ENCODE data around the gene TMEM182.

DNA sequence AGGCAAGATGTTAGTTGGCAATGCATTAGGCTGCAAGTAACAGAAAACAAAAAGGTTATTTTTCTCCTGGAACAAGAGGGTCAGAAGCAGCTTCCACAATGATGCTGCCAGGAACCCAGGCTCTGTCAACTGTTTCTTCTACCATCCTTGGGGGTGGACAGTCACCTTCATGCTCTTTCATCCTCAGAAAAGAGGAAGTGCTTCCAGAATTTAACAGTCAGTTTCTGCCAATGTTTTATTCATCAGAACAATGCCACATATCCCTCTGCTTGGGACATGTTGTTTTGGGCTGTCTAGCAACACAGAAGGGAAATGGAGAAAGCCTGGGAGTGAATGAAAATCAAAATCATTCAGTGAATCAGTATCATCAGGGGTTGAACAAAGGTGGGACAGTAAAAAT is 7.1 kb downstream of the TMEM182 start:
- TF ChIP-seq, protein P1, sequence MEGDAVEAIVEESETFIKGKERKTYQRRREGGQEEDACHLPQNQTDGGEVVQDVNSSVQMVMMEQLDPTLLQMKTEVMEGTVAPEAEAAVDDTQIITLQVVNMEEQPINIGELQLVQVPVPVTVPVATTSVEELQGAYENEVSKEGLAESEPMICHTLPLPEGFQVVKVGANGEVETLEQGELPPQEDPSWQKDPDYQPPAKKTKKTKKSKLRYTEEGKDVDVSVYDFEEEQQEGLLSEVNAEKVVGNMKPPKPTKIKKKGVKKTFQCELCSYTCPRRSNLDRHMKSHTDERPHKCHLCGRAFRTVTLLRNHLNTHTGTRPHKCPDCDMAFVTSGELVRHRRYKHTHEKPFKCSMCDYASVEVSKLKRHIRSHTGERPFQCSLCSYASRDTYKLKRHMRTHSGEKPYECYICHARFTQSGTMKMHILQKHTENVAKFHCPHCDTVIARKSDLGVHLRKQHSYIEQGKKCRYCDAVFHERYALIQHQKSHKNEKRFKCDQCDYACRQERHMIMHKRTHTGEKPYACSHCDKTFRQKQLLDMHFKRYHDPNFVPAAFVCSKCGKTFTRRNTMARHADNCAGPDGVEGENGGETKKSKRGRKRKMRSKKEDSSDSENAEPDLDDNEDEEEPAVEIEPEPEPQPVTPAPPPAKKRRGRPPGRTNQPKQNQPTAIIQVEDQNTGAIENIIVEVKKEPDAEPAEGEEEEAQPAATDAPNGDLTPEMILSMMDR (IDR thresholded peaks at IDR 0.05), result no peak
- no peak for TF ChIP-seq POLR2AphosphoS5 (IDR thresholded peaks at IDR 0.05)
